HL-60 (cell line): ENCODE measurements around the gene TK2.
"Not testable (repeated sequence)": the region's sequence is repeated elsewhere in the genome, so short reads cannot be mapped to it uniquely, and the experiment has no call there.

Experiments used
- DNase-seq, 2 experiments: peaks; one replicate each; pipeline ENCODE4 v3.0.0-alpha.2; 2010 to 2020; ENCODE audit warnings: low read depth in 1 of 2, low spot score in 1 of 2
- H3K27ac ChIP-seq: fragments of 250-450 bp; sonication (Bioruptor Pico); replicated peaks from 2 replicates; pipeline ENCODE4 v1.5.1; 2020; ENCODE audit warnings: mild to moderate bottlenecking, moderate library complexity
- H3K27me3 ChIP-seq: fragments of 250-450 bp; sonication (Bioruptor Pico); 2 replicates; pipeline ENCODE4 v1.5.1; 2021; ENCODE audit warnings: mild to moderate bottlenecking, moderate library complexity; ENCODE audit not compliant: insufficient read depth, poor library complexity, severe bottlenecking
- H3K4me3 ChIP-seq: replicated peaks from 2 replicates; pipeline ENCODE4 v1.5.1; 2011; ENCODE audit warnings: mild to moderate bottlenecking, control low read depth, low read length; ENCODE audit not compliant: insufficient read depth
- GABPA ChIP-seq: IDR thresholded peaks from 2 replicates; pipeline ENCODE4 v1.6.1; 2012; ENCODE audit warnings: low read depth
- POLR2AphosphoS5 ChIP-seq: IDR thresholded peaks from 2 replicates; pipeline ENCODE4 v1.6.1; 2012; ENCODE audit warnings: low read depth
- SPI1 ChIP-seq: IDR thresholded peaks from 2 replicates; pipeline ENCODE4 v1.6.1; 2012; ENCODE audit warnings: low read depth, mild to moderate bottlenecking, borderline replicate concordance
- TF ChIP-seq, protein P1 (sequence below): IDR thresholded peaks from one replicate; pipeline ENCODE4 v1.5.1; 2011; ENCODE audit warnings: low read length, control low read depth, inconsistent platforms; ENCODE audit not compliant: insufficient read depth
- TF ChIP-seq, protein P2 (sequence below): IDR thresholded peaks from 2 replicates; pipeline ENCODE4 v1.6.1; 2012; ENCODE audit warnings: low read depth; ENCODE audit not compliant: insufficient replicate concordance

Gene TK2

DNA sequence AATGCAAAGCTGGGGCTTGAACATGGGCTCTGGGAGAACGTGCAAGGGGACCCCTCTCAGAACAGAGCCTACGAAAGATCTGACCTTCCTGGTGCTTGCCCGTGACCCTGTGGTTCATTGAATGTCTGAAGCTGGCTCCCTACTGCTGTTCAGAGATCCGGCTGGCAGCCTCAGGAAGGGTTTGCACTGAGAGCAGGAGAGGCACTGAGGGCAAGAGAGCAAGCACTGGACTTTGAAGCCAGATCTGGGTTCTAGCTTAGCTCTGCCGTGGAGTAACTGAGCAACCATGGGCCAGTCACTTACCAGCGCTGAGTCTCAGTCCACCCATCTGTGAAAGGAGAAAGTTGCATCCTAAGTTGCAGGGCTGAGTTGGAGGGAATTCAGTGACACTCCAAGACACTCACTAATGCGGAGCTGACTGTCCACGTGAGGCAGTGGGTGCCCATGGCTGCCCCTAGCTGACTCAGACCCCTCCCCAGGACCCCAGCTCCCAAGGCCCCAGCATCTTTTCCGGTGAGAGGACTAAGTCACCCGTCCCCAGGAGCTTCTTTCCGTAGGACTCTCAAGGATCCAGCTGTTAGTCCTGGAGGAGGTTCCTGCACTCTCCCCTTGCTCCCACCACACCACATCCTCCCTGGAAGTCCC lies 81.5 kb downstream of the TK2 start:
- H3K27ac ChIP-seq, result no peak overlapping the region
- no peak overlapping the region for H3K4me3 ChIP-seq
- TF ChIP-seq GABPA (no peak), POLR2AphosphoS5 (no peak), SPI1 (no peak)
- TF ChIP-seq, protein P1, sequence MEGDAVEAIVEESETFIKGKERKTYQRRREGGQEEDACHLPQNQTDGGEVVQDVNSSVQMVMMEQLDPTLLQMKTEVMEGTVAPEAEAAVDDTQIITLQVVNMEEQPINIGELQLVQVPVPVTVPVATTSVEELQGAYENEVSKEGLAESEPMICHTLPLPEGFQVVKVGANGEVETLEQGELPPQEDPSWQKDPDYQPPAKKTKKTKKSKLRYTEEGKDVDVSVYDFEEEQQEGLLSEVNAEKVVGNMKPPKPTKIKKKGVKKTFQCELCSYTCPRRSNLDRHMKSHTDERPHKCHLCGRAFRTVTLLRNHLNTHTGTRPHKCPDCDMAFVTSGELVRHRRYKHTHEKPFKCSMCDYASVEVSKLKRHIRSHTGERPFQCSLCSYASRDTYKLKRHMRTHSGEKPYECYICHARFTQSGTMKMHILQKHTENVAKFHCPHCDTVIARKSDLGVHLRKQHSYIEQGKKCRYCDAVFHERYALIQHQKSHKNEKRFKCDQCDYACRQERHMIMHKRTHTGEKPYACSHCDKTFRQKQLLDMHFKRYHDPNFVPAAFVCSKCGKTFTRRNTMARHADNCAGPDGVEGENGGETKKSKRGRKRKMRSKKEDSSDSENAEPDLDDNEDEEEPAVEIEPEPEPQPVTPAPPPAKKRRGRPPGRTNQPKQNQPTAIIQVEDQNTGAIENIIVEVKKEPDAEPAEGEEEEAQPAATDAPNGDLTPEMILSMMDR, result no peak
- TF ChIP-seq, protein P2, sequence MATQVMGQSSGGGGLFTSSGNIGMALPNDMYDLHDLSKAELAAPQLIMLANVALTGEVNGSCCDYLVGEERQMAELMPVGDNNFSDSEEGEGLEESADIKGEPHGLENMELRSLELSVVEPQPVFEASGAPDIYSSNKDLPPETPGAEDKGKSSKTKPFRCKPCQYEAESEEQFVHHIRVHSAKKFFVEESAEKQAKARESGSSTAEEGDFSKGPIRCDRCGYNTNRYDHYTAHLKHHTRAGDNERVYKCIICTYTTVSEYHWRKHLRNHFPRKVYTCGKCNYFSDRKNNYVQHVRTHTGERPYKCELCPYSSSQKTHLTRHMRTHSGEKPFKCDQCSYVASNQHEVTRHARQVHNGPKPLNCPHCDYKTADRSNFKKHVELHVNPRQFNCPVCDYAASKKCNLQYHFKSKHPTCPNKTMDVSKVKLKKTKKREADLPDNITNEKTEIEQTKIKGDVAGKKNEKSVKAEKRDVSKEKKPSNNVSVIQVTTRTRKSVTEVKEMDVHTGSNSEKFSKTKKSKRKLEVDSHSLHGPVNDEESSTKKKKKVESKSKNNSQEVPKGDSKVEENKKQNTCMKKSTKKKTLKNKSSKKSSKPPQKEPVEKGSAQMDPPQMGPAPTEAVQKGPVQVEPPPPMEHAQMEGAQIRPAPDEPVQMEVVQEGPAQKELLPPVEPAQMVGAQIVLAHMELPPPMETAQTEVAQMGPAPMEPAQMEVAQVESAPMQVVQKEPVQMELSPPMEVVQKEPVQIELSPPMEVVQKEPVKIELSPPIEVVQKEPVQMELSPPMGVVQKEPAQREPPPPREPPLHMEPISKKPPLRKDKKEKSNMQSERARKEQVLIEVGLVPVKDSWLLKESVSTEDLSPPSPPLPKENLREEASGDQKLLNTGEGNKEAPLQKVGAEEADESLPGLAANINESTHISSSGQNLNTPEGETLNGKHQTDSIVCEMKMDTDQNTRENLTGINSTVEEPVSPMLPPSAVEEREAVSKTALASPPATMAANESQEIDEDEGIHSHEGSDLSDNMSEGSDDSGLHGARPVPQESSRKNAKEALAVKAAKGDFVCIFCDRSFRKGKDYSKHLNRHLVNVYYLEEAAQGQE, result no peak
- no peak for DNase-seq
- H3K27me3 ChIP-seq, result no peaks in the 10 kb centered on the region

DNA sequence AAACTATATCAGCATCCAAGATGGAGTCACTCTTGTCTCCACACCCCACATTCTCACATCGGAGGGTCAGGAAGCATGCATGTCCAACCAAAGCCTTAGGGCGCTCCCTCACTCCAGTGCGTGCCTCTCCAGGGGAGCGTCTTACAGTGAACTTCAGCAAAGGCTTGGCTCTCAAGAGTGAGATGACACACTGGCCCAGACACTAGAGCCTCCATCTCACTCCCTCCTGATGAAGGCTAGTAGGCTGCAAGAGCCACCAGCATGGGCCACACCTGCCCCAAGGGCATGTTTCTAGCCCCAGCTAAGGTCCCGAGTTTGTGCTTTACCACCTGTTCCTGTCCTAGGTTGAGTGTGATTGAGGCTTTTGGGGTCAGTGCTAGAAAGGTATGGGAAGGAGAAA lies 82.3 kb downstream of the TK2 start:
- Histone ChIP-seq H3K27ac (no peak overlapping the region), H3K4me3 (no peak overlapping the region), H3K27me3 (peaks cover 5% of the 10 kb centered on the region)
- DNase-seq, result no peak
- TF ChIP-seq, protein P2, result no peak
- TF ChIP-seq POLR2AphosphoS5 (no peak), SPI1 (no peak), GABPA (no peak)
- TF ChIP-seq, protein P1, result no peak

DNA sequence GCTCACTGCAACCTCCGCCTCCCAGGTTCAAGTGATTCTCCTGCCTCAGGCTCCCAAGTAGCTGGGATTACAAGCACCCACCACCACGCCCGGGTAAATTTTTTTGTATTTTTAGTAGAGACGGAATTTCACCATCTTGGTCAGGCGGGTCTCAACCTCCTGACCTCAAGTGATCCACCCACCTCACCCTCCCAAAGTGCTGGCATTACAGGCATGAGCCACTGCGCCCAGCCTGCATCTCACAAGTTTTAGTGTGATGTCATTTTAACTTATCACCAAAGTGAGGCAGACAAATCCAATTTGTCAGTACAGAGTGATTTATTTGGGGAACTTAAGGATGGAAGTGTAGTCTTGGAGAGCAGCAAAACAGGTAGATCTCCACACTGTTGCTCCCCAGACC lies 83.3 kb downstream of the TK2 start:
- H3K4me3 ChIP-seq, H3K27ac ChIP-seq, DNase-seq, H3K27me3 ChIP-seq: not testable (repeated sequence)

DNA sequence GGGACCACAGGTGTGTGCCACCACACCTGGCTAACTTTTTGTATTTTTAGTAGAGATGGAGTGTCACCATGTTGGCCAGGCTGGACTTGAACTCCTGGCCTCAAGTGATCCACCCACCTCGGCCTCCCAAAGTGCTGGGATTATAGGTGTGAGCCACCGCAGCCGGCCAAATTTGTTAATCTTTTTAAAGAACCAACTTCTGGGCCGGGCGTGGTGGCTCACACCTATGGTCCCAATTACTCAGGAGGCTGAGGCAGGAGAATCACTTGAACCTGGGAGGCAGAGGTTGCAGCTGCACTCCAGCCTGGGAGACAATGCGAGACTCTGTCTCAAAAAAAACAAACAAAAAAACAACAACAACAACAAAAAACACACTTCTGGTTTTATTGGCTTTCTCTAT lies 84.0 kb downstream of the TK2 start:
- H3K27me3 ChIP-seq, H3K4me3 ChIP-seq, DNase-seq, H3K27ac ChIP-seq: not testable (repeated sequence)

DNA sequence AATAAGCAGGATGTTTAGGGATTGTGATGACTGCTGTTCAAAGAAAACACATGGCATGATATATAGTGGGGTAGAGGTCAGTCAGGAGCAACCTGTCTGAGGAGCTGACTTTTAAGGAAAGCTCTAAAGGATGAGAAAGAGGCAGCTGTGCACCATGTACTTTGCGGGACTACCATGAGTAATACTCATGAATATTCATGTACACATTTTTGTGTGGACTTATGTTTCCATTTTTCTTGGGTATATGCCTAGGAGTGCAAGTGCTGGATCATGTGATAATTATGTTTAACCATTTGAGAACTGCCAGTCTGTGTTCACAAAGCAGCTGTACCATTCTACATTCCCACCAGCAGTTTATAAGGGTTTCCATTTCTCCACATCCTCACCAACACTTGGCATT lies 87.0 kb downstream of the TK2 start:
- TF ChIP-seq SPI1 (no peak), GABPA (no peak), POLR2AphosphoS5 (no peak)
- TF ChIP-seq, protein P2, result no peak
- TF ChIP-seq, protein P1, result no peak
- Histone ChIP-seq H3K27ac (no peak overlapping the region), H3K4me3 (no peak overlapping the region), H3K27me3 (peaks cover 5% of the 10 kb centered on the region)
- no peak for DNase-seq
